Measurements from ENCODE around the gene ZNF100.
"Not testable (repeated sequence)": the region's sequence is repeated elsewhere in the genome, so short reads cannot be mapped to it uniquely, and the experiment has no call there.

The ZNF100 gene

DNA sequence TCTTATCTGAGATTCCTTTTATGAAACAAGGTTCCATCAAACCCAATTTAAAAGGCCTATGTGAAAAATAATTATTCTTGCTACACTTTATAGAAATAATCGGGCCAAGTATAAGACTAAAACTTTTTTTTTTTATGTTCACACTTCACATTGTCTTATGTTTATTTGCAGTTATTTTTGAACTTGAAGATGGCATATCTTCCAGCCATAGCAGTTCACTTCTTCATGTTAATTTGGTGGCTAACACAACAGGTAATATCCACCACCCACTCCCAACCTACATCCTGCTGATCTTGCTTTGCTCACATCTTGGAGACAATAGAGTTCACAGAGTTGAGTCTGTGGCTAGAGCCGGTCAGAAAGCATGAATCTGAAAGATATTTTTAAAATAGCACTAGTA lies 5.8 kb downstream of the ZNF100 start:
- H3K9ac ChIP-seq (ENCODE audit: low read depth, low read length, poor library complexity); H3K4me3 ChIP-seq (ENCODE audit: low read length in 2 of 2); H2AK5ac ChIP-seq (ENCODE audit: low read depth, low read length); H3K4me2 ChIP-seq (ENCODE audit: insufficient read depth, low read length, poor library complexity, severe bottlenecking); H3K18ac ChIP-seq (ENCODE audit: low read length); H2BK5ac ChIP-seq (ENCODE audit: low read length); H3K23ac ChIP-seq (ENCODE audit: low read depth, low read length, poor library complexity); H2BK15ac ChIP-seq (ENCODE audit: low read length); H3K79me1 ChIP-seq (ENCODE audit: low read depth, low read length); H4K8ac ChIP-seq (ENCODE audit: low read depth, low read length); H3K27me3 ChIP-seq (ENCODE audit: control insufficient read depth in 3 of 3, insufficient read depth in 3 of 3, low read depth in 1 of 3, low read length in 3 of 3); H3K27ac ChIP-seq (replicated peaks; ENCODE audit: low read length); H3K4ac ChIP-seq (ENCODE audit: low read length); H2AFZ ChIP-seq (ENCODE audit: low read length); H2BK12ac ChIP-seq (ENCODE audit: low read length); H3K14ac ChIP-seq (ENCODE audit: low read length); H4K91ac ChIP-seq (ENCODE audit: low read depth, low read length, poor library complexity); DNase-seq (ENCODE audit: low spot score); H3K4me1 ChIP-seq (ENCODE audit: control insufficient read depth in 2 of 2, insufficient read depth in 1 of 2, low read depth in 1 of 2, low read length in 2 of 2); H2BK120ac ChIP-seq (ENCODE audit: low read depth, low read length): not testable (repeated sequence)
- no CpG with 5 or more reads among the region's 2 CpGs for WGBS, 2 donors (ENCODE audit: extremely low coverage in 2 of 2, insufficient read length in 2 of 2, insufficient replicate concordance in 1 of 2)
- Histone ChIP-seq H3K9me3 (replicated peaks in 1 of 2; ENCODE audit: control insufficient read depth in 2 of 2, insufficient read depth in 1 of 2, low read depth in 1 of 2, low read length in 2 of 2) (peaks cover 5 to 95% of the 10 kb centered on the region in 2 donors), H3K36me3 (replicated peaks in 1 of 2; ENCODE audit: control insufficient read depth in 2 of 2, insufficient read depth in 2 of 2, low read length in 2 of 2) (peaks cover 52 to 96% of the 10 kb centered on the region in 2 donors)

DNA sequence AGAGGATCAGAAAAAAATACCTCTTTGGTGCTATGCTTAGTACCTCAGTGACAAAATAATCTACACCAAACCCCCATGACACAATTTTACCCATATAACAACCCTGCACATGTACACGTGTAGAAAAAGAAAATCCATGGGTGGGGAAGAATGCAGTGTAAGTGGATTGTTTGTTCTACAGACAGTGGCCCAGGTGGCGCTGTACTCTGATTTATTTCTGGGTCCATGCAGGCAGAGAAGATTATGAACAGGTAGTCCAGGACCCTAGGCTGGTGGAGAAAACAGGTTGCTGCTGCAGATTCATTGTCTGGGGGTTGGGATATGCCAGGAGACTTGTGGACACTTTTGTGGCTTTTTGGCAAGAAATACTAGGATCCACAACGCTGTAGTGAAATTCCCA lies 9.1 kb downstream of the ZNF100 start:
- Histone ChIP-seq H3K4me1 (ENCODE audit: control insufficient read depth in 2 of 2, insufficient read depth in 1 of 2, low read depth in 1 of 2, low read length in 2 of 2) (no peaks in the 10 kb centered on the region), H3K9ac (ENCODE audit: low read depth, low read length, poor library complexity) (no peak overlapping the region), H3K18ac (ENCODE audit: low read length) (no peak overlapping the region), H3K36me3 (replicated peaks in 1 of 2; ENCODE audit: control insufficient read depth in 2 of 2, insufficient read depth in 2 of 2, low read length in 2 of 2) (peaks cover 37 to 99% of the 10 kb centered on the region in 2 donors), H2BK12ac (ENCODE audit: low read length) (no peak overlapping the region), H2BK5ac (ENCODE audit: low read length) (no peak overlapping the region), H3K4me3 (ENCODE audit: low read length in 2 of 2) (no peak overlapping the region), H4K91ac (ENCODE audit: low read depth, low read length, poor library complexity) (no peak overlapping the region), H2BK15ac (ENCODE audit: low read length) (no peak overlapping the region), H2AK5ac (ENCODE audit: low read depth, low read length) (no peak overlapping the region), H3K27ac (replicated peaks; ENCODE audit: low read length) (no peak overlapping the region), H3K79me1 (ENCODE audit: low read depth, low read length) (peaks cover 9% of the 10 kb centered on the region), H2AFZ (ENCODE audit: low read length) (no peak overlapping the region), H4K8ac (ENCODE audit: low read depth, low read length) (no peak overlapping the region), H3K14ac (ENCODE audit: low read length) (no peak overlapping the region), H3K4ac (ENCODE audit: low read length) (no peak overlapping the region), H3K4me2 (ENCODE audit: insufficient read depth, low read length, poor library complexity, severe bottlenecking) (no peak overlapping the region), H3K27me3 (ENCODE audit: control insufficient read depth in 3 of 3, insufficient read depth in 3 of 3, low read depth in 1 of 3, low read length in 3 of 3) (no peaks in the 10 kb centered on the region), H2BK120ac (ENCODE audit: low read depth, low read length) (no peak overlapping the region), H3K9me3 (replicated peaks in 1 of 2; ENCODE audit: control insufficient read depth in 2 of 2, insufficient read depth in 1 of 2, low read depth in 1 of 2, low read length in 2 of 2) (peaks cover 5 to 98% of the 10 kb centered on the region in 2 donors), H3K23ac (ENCODE audit: low read depth, low read length, poor library complexity) (no peak overlapping the region)
- no CpG with 5 or more reads among the region's 3 CpGs for WGBS, 2 donors (ENCODE audit: extremely low coverage in 2 of 2, insufficient read length in 2 of 2, insufficient replicate concordance in 1 of 2)
- DNase-seq (ENCODE audit: low spot score), result no peak

DNA sequence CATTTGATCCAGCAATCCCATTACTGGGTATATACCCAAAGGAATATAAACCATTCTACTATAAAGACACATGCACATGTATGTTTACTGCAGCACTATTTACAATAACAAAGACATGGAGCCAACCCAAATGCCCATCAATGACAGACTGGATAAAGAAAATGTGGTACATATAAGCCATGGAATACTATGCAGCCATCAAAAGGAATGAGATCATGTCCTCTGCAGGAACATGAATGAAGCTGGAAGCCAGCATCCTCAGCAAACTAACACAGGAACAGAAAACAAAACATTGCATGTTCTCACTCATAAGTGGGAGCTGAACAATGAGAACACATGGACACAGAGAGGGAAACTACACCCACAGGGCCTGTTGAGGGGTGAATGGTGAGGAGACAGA lies 11.8 kb downstream of the ZNF100 start:
- not testable (repeated sequence) for H3K18ac ChIP-seq (ENCODE audit: low read length); H3K14ac ChIP-seq (ENCODE audit: low read length); H2AFZ ChIP-seq (ENCODE audit: low read length); H3K4me3 ChIP-seq (ENCODE audit: low read length in 2 of 2); H4K8ac ChIP-seq (ENCODE audit: low read depth, low read length); H2BK15ac ChIP-seq (ENCODE audit: low read length); DNase-seq (ENCODE audit: low spot score); H3K4ac ChIP-seq (ENCODE audit: low read length); H3K9ac ChIP-seq (ENCODE audit: low read depth, low read length, poor library complexity); H2BK5ac ChIP-seq (ENCODE audit: low read length); H3K23ac ChIP-seq (ENCODE audit: low read depth, low read length, poor library complexity); H4K91ac ChIP-seq (ENCODE audit: low read depth, low read length, poor library complexity); H3K27ac ChIP-seq (replicated peaks; ENCODE audit: low read length); H3K4me1 ChIP-seq (ENCODE audit: control insufficient read depth in 2 of 2, insufficient read depth in 1 of 2, low read depth in 1 of 2, low read length in 2 of 2); H3K4me2 ChIP-seq (ENCODE audit: insufficient read depth, low read length, poor library complexity, severe bottlenecking); H2BK120ac ChIP-seq (ENCODE audit: low read depth, low read length); H2BK12ac ChIP-seq (ENCODE audit: low read length); H2AK5ac ChIP-seq (ENCODE audit: low read depth, low read length); H3K27me3 ChIP-seq (ENCODE audit: control insufficient read depth in 3 of 3, insufficient read depth in 3 of 3, low read depth in 1 of 3, low read length in 3 of 3)
- Histone ChIP-seq H3K9me3 (replicated peaks in 1 of 2; ENCODE audit: control insufficient read depth in 2 of 2, insufficient read depth in 1 of 2, low read depth in 1 of 2, low read length in 2 of 2) (peaks cover 4 to 99% of the 10 kb centered on the region in 2 donors), H3K36me3 (replicated peaks in 1 of 2; ENCODE audit: control insufficient read depth in 2 of 2, insufficient read depth in 2 of 2, low read length in 2 of 2) (peaks cover 39 to 99% of the 10 kb centered on the region in 2 donors), H3K79me1 (ENCODE audit: low read depth, low read length) (peaks cover 10% of the 10 kb centered on the region)

DNA sequence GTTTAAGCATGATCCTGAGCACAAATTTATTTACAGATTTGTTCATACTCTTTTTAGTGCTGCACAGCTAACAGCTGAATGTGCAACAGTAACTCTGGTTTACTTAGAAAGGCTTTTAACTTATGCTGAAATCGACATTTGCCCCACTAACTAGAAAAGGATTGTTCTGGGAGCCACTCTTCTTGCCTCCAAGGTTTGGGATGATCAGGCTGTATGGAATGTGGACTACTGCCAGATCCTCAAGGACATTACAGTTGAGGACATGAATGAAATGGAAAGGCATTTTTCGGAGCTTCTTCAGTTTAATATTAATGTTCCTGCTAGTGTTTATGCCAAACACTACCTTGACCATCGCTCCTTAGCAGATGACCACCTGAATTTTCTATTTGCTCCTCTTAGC lies 16.0 kb downstream of the ZNF100 start:
- Histone ChIP-seq H2AFZ (ENCODE audit: low read length) (no peak overlapping the region), H2BK120ac (ENCODE audit: low read depth, low read length) (no peak overlapping the region), H4K8ac (ENCODE audit: low read depth, low read length) (no peak overlapping the region), H3K18ac (ENCODE audit: low read length) (no peak overlapping the region), H2AK5ac (ENCODE audit: low read depth, low read length) (no peak overlapping the region), H3K4me3 (ENCODE audit: low read length in 2 of 2) (no peak overlapping the region), H3K27me3 (ENCODE audit: control insufficient read depth in 3 of 3, insufficient read depth in 3 of 3, low read depth in 1 of 3, low read length in 3 of 3) (no peaks in the 10 kb centered on the region), H4K91ac (ENCODE audit: low read depth, low read length, poor library complexity) (no peak overlapping the region), H3K4me2 (ENCODE audit: insufficient read depth, low read length, poor library complexity, severe bottlenecking) (no peak overlapping the region), H2BK12ac (ENCODE audit: low read length) (no peak overlapping the region), H2BK5ac (ENCODE audit: low read length) (no peak overlapping the region), H3K14ac (ENCODE audit: low read length) (no peak overlapping the region), H2BK15ac (ENCODE audit: low read length) (no peak overlapping the region), H3K79me1 (ENCODE audit: low read depth, low read length) (peaks cover 6% of the 10 kb centered on the region), H3K27ac (replicated peaks; ENCODE audit: low read length) (no peak overlapping the region), H3K4me1 (ENCODE audit: control insufficient read depth in 2 of 2, insufficient read depth in 1 of 2, low read depth in 1 of 2, low read length in 2 of 2) (no peaks in the 10 kb centered on the region), H3K9me3 (replicated peaks in 1 of 2; ENCODE audit: control insufficient read depth in 2 of 2, insufficient read depth in 1 of 2, low read depth in 1 of 2, low read length in 2 of 2) (peaks cover 2 to 99% of the 10 kb centered on the region in 2 donors), H3K23ac (ENCODE audit: low read depth, low read length, poor library complexity) (no peak overlapping the region), H3K36me3 (replicated peaks in 1 of 2; ENCODE audit: control insufficient read depth in 2 of 2, insufficient read depth in 2 of 2, low read length in 2 of 2) (peaks cover 19 to 98% of the 10 kb centered on the region in 2 donors), H3K4ac (ENCODE audit: low read length) (no peak overlapping the region), H3K9ac (ENCODE audit: low read depth, low read length, poor library complexity) (no peak overlapping the region)
- no peak for DNase-seq (ENCODE audit: low spot score)
- WGBS, 2 donors (ENCODE audit: extremely low coverage in 2 of 2, insufficient read length in 2 of 2, insufficient replicate concordance in 1 of 2), result no CpG with 5 or more reads among the region's 3 CpGs

Measured in neuronal stem cell (in vitro differentiated cells).